ENCODE data around the gene TMEM219.
"Not testable (repeated sequence)": the region's sequence is repeated elsewhere in the genome, so short reads cannot be mapped to it uniquely, and the experiment has no call there.

TMEM219 gene

GRCh38 chr16:30007378-30007895, 45.6 kb downstream of the TMEM219 start:
- no peak overlapping the region for H3K4me3 ChIP-seq (ENCODE audit: low read depth, low read length)
- TF ChIP-seq, protein P1, sequence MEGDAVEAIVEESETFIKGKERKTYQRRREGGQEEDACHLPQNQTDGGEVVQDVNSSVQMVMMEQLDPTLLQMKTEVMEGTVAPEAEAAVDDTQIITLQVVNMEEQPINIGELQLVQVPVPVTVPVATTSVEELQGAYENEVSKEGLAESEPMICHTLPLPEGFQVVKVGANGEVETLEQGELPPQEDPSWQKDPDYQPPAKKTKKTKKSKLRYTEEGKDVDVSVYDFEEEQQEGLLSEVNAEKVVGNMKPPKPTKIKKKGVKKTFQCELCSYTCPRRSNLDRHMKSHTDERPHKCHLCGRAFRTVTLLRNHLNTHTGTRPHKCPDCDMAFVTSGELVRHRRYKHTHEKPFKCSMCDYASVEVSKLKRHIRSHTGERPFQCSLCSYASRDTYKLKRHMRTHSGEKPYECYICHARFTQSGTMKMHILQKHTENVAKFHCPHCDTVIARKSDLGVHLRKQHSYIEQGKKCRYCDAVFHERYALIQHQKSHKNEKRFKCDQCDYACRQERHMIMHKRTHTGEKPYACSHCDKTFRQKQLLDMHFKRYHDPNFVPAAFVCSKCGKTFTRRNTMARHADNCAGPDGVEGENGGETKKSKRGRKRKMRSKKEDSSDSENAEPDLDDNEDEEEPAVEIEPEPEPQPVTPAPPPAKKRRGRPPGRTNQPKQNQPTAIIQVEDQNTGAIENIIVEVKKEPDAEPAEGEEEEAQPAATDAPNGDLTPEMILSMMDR (IDR thresholded peaks at IDR 0.05; ENCODE audit: insufficient read depth, low read depth, low read length, missing control alignments), result no peak
- no peak for DNase-seq (ENCODE audit: low read depth)

GRCh38 chr16:30009085-30009862, 47.4 kb downstream of the TMEM219 start:
- H3K4me3 ChIP-seq (ENCODE audit: low read depth, low read length), result no peak overlapping the region
- TF ChIP-seq, protein P1 (IDR thresholded peaks at IDR 0.05; ENCODE audit: insufficient read depth, low read depth, low read length, missing control alignments), result no peak
- no peak for DNase-seq (ENCODE audit: low read depth)

DNA sequence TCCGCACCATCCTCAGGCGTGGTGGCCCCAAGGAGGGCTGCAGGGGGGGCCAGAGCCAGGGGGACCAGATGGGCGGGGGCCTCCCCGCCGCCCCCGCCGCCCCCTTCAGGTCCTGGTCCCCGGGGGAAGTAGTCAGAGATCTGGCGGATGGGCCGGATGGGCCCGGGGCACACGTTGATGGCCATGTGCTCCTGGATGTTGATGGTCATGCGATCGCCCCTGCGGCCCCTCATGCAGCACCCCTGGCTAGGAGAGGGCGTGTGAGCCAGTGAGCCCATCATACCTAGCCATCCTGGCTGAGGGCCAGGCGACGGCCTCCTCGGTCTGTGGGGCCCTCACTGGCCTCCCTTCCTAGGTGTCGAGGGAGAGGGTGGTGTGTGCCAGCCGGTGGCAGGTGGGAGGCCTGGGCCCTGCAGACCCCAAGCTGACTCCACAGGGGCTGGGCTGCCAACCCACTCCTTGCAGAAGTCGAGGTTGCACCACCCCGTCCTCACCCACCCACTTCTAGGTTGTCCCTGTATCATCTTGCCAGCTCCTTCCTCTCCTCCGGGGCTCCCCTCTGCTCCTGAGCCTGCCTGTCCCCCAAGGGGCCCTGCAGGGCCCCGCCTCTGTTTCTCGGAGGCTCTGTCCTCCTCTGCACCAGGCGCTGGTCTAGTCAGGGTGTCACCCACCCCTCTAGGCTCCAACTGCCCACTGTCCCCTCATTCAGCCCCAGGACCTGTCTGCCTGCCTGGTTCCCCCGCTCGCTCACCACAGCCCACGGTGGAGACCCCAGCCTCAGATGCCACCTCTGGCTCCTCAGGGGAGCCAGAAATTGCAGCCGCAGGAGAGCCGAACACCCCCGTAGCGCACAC, 48.3 kb downstream of the TMEM219 start:
- TF ChIP-seq, protein P1 (IDR thresholded peaks at IDR 0.05; ENCODE audit: insufficient read depth, low read depth, low read length, missing control alignments), result no peak
- H3K4me3 ChIP-seq (ENCODE audit: low read depth, low read length), result no peak overlapping the region
- DNase-seq (ENCODE audit: low read depth), result no peak

GRCh38 chr16:30010844-30011713, 49.2 kb downstream of the TMEM219 start, which contains the start of gene DOC2A:
DOC2A (minus strand) TSS chr16:30011027; CDS start chr16:30010222, 805 bp downstream.
- peak within 1 kb of the TSS; percentile 23; the same call in 1 of the 2 replicates for H3K4me3 ChIP-seq (ENCODE audit: low read depth, low read length)
- DNase-seq (ENCODE audit: low read depth), result no peak
- TF ChIP-seq, protein P1 (IDR thresholded peaks at IDR 0.05; ENCODE audit: insufficient read depth, low read depth, low read length, missing control alignments), result no peak

DNA sequence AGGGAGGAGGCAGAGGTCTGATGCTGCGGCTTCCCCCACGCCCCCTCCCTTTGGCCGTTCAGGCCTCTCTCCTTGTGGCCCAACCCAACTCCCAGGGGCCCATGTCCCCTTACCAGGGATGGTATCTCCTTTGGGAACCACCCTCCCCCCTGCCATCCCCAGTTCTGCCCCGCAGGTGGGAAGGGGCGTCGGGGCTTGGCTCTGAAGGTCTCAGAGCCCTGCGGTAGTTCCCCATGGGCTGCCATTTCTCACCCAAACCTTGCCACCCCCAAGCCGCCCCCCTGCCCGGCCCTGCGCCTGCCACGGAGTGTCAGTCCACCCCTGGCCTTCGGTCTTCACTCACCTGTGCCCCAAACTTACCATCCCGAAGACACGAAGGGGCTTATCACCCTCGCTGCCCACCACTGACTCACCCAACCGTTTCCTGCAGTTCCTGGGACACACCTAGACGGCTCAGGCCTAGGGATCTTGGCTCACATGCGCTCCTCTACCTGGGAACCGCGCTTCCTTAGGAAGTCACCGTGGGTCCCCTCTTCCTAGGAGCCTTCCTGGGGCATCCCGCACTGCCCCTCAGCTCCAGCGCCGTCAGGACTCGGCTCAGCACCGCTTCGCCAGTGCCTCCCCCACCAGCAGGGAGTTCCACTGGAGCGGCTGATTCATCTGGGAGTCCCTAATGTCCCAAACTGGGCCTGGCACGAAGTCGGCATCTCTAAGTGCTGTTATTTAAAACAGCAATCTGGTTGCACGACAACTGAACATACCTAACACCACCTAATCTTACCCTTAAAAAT, 50.0 kb downstream of the TMEM219 start:
- H3K4me3 ChIP-seq (ENCODE audit: low read depth, low read length), result no peak overlapping the region
- TF ChIP-seq, protein P1 (IDR thresholded peaks at IDR 0.05; ENCODE audit: insufficient read depth, low read depth, low read length, missing control alignments), result no peak
- DNase-seq (ENCODE audit: low read depth), result no peak

GRCh38 chr16:30012598-30012997, 50.7 kb downstream of the TMEM219 start:
- not testable (repeated sequence) for DNase-seq (ENCODE audit: low read depth)

GRCh38 chr16:30015450-30015849, 53.6 kb downstream of the TMEM219 start:
- not testable (repeated sequence) for H3K4me3 ChIP-seq (ENCODE audit: low read depth, low read length); DNase-seq (ENCODE audit: low read depth)

More at GRCh38 chr16:30012598-30012997, 50.7 kb downstream of the TMEM219 start:
- not testable (repeated sequence) for H3K4me3 ChIP-seq (ENCODE audit: low read depth, low read length)
